GM18868 (cell line): ENCODE measurements around the gene DKK3.
A peak's percentile ranks its signal among the peaks of the same experiment; 100 is the strongest.

Experiments
- ATAC-seq: cut with Tn5 transposase; IDR thresholded peaks from one replicate; pipeline ENCODE4 v1.9.1; 2021; ENCODE audit warnings: mild to moderate bottlenecking, moderate library complexity; ENCODE audit not compliant: unreplicated experiment

Gene DKK3

DNA sequence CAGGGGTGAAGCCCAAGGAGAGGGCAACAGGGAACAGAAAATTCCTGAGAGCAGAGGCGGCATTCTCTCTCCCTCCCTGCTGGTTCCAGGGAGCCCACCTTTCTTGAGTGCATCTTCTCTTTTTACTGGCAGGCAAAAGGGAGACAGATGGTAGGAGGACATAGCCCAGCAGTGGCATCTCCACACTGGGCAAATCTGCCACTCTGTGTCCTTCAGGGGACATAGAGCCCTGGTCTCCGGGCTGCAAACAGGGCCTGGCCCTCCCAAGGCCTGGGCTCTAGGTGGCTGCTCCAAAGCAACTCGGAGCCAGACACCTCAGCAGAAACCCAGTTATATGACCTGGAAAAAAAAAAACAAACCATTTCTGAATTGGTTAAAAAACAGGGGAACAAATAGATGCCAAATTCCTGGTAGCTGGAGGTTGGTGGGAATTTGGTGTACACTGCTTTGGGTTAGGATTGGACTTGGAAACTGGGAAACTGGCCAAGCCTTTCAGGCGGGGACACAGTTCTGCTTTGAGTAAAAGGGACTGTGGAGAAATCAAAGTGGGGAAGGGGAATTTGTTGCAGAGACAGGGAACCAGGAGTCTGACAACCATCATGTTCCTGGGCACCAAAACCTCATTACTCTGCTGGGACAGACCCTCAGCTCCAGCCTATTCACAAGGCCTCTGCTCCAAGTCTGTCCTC is 23.6 kb upstream of the DKK3 start:
- no peak for ATAC-seq

GRCh38 chr11:12029738-12030363 is 21.4 kb upstream of the DKK3 start:
- ATAC-seq = no peak

- no peak for ATAC-seq
Measured at GRCh38 chr11:12029119-12029518, 20.7 kb upstream of the DKK3 start.

GRCh38 chr11:12028303-12028702 is 19.9 kb upstream of the DKK3 start:
- ATAC-seq = no peak

DNA sequence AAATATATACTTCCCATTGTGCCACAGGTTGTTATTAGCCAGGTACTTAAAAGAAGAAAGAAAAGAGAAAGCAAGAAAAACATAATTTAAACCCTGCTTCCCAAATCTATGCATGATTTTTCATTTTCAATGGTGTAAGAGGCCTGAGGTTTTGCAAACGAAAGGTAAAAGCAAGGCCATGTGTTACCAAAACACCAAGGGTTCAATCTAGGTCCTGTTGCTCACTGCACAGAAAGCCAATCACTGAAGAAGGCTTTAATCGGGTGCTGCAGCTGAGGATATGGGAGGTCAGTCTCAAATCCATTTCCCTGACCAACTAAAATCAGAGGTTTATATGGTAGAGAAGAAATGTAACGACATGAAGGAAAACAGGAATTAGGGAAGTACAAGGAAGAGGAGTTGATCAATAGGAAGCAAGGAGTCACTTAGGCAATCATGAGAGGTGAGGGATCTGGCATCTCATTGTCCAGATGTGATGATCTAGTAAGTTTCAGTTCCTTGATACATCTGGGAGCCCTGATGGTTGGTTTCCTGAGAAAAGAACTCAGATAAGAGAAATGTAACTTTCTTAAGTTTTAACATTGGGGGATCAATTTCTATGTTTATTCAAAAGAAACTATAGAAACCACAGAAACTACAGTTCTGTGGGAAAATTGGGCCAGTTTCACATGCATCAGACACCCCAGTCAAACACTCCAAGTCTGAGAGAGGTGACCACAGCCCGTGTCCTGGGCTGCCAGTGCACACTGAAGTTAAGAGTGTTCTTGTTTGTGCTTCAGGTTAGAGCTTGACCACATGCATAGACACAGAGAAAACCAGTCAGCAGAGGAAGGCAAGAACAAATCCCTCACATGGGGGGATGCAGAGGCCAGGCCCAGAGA is 18.1 kb upstream of the DKK3 start:
- peak; percentile 76 for ATAC-seq

DNA sequence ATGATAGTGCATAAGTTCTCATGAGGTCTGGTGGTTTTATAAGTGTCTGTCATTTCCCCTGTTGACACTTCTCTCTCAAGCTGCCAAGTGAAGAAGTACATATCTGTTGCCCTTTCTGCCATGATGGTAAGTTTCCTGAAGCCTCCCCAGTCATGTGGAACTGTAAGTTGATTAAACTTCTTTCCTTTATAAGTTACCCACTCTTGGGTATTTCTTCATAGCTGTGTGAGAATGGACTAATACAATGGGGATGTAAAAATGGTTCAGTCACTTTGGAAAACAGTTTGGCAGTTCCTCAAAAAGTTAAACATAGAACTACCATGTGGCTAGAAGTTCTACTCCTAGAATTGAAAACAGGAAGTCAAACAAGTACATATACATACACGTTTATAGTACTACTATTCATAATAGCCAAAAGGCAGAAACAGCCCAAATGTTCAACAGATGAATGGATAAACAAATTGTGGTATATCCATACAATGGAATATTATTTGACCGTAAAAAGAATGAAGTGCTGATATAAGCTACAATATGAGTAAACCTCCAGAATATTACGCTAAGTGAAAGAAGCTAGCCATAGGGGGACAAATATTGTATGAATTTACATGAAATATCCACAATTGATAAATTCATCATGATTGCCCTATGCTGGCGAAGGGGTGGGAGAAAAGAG is 16.0 kb upstream of the DKK3 start:
- no peak for ATAC-seq

DNA sequence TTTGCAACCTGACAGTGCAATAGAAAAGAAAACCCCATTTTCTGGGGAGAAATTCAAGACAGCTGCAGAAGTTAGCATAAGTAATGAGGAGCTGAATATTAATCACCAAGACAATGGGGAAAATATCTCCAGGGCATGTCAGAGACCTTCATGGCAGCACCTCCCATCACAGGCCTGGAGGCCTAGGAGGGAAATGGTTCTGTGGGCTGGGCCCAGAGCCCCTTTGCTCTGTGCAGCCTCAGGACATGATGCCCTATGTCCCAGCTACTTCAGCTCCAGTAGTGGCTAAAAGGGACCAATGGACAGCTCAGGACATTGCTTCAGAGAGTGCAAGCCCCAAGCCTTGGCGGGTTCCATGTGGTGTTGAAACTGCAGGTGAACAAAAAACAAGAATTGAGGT is 14.6 kb upstream of the DKK3 start:
- ATAC-seq = no peak

DNA sequence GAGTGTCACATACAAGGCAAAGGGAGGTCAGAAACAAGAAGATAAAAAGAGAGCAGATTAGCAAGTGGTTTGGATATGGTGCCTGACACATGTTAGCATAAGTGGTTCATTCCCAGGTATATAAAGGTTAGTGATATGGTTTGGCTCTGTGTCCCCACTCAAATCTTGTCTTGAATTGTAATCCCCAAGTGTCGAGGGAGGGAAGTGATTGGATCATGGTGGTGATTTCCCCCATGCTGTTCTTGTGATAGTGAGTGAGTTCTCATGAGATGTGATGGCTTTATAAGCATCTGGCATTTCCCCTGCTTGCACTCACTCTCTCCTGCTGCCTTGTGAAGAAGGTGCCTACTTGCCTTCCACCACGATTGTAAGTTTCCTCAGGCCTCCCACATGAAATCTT is 12.1 kb upstream of the DKK3 start:
- no peak for ATAC-seq

GRCh38 chr11:12019866-12020416 is 11.5 kb upstream of the DKK3 start:
- no peak for ATAC-seq

DNA sequence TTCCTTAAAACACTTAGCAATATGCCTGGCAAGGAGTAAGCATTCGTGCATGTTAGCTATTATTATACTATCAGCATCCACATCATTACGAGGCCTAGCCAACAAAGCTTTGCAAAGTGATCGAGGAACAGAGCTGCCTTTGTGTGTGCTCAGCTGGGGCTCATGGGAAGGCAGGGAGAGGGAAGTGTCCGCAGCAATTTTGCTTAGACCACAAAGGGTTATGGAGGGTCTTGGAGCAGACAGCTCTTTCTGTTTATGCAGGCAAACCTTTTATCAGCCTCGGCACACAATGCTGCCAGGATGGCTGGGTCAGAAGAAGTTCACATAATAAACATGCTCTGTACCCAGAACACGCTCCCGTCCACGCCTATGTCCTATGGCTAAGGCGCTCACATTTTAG is 10.9 kb upstream of the DKK3 start:
- ATAC-seq = no peak

GRCh38 chr11:12017865-12018453 is 9.5 kb upstream of the DKK3 start:
- no peak for ATAC-seq

GRCh38 chr11:12017243-12017678 is 8.8 kb upstream of the DKK3 start:
- no peak for ATAC-seq

DNA sequence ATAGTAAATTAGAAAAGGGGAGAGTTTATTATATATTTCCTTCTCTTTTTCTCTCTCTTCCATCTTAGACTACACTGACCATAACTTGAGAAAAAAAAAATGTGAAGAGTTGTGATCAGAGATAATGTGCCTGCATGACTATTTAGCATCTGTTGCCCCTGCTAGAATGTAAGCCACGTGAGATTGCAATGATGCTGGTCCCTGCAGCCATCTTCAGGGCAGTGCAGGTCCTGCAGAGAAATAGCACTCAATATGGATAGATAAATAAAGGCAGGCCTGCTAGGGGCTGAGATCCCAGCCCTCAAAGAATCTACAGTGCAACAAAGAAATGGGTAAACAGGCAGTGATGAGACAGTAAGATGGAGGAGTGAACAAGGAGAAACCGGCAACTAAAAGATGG is 7.8 kb upstream of the DKK3 start:
- no peak for ATAC-seq

GRCh38 chr11:12015486-12015885 is 7.1 kb upstream of the DKK3 start:
- no peak for ATAC-seq

GRCh38 chr11:12013781-12014180 is 5.4 kb upstream of the DKK3 start:
- no peak for ATAC-seq

GRCh38 chr11:12009617-12010321 is 1.3 kb upstream of the DKK3 start:
- ATAC-seq = no peak

GRCh38 chr11:12008790-12009616 is 577 bp upstream of the DKK3 start:
- no peak for ATAC-seq

GRCh38 chr11:12007230-12007593 is 1.2 kb downstream of the DKK3 start:
- ATAC-seq = no peak

DNA sequence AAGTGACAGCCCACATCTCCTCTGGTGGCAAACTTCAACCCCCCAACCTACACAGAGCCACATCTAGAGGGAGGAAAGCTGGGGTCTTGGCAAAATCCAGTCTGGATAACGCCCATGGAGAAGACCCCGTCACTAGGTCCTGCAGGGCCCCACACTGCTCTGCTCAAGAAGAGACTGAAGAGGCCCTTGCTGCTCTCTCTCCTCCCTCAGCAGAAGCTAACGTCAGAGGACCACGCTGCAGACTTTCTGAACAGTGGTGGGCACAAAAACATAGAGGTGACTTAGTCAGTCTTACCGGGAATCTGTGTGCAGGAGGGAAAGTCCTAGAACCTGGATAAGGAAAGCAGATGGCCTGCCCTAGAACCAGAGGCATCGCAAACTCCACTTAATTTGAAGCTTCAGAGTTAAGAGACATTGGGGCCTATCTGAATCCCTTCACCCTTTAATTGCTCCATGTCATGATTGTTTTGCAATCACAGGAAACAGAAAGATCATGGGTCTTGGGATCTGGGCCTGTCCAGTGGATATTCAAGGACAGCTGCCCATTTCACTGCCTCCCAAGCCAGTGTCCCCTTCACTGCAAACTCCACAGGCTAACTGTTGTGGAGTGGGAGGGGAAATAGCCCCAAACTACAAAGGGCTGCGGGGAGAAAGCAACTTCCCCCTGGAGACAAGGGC is 1.7 kb downstream of the DKK3 start:
- ATAC-seq = no peak
